ENCODE data around the gene UBE2E2.

Gene UBE2E2

GRCh38 chr3:23619705-23620637, 416.8 kb downstream of the UBE2E2 start:
- DNase-seq (ENCODE audit: low read depth in 2 of 2), result no peak

GRCh38 chr3:23620638-23621015, 417.5 kb downstream of the UBE2E2 start:
- DNase-seq (ENCODE audit: low read depth in 2 of 2), result no peak

GRCh38 chr3:23623844-23624243, 420.7 kb downstream of the UBE2E2 start:
- no peak for DNase-seq (ENCODE audit: low read depth in 2 of 2)

GRCh38 chr3:23624305-23624704, 421.2 kb downstream of the UBE2E2 start:
- no peak for DNase-seq (ENCODE audit: low read depth in 2 of 2)

- DNase-seq (ENCODE audit: low read depth in 2 of 2), result no peak
Observed at GRCh38 chr3:23626442-23626841, 423.3 kb downstream of the UBE2E2 start.

- DNase-seq (ENCODE audit: low read depth in 2 of 2), result no peak
Observed at GRCh38 chr3:23629181-23629894, 426.2 kb downstream of the UBE2E2 start.

- DNase-seq (ENCODE audit: low read depth in 2 of 2), result no peak
Observed at GRCh38 chr3:23633261-23633960, 430.3 kb downstream of the UBE2E2 start.

GRCh38 chr3:23637339-23637738, 434.2 kb downstream of the UBE2E2 start:
- no peak for DNase-seq (ENCODE audit: low read depth in 2 of 2)

GRCh38 chr3:23640471-23641146, 437.5 kb downstream of the UBE2E2 start:
- no peak for DNase-seq (ENCODE audit: low read depth in 2 of 2)
